VCaP (cell line): ENCODE measurements around the gene POLR3C.

ENCODE experiments used
- H3K27ac ChIP-seq: fragments of 450-650 bp; 2 replicates; pipeline ENCODE4 v1.5.1; 2017
- CTCF ChIP-seq: fragments of 450-650 bp; conservative IDR thresholded peaks from 2 replicates; pipeline ENCODE4 v1.5.1; 2017; ENCODE audit warnings: mild to moderate bottlenecking, moderate library complexity

Gene POLR3C

DNA sequence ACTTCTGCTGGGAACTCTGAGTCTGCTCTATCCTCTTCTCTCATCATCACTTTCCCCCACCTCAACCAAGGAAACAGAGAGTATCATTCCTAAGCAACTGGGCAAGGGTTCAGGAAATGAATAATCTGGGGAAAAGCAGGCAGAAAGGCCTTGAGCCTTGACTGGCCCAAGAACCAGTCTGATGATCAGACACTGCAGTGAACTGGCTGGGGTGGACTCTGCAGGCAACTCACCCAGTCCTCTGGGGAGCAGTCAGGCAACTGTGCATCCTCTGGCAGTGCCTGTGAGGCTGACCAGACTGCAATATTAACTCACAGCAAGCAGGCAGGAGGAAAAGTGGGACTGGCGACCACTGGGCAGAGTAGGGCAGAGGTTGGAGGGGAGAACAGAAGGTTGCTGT, 60.7 kb downstream of the POLR3C start:
- no peak overlapping the region for H3K27ac ChIP-seq
- TF ChIP-seq CTCF, result no peak

GRCh38 chr1:145885738-145886287, 61.8 kb downstream of the POLR3C start, which contains the start of gene ANKRD35:
Gene ANKRD35, minus strand, starts transcription at chr1:145885866. Its CDS starts 108 bp downstream, at chr1:145885758.
- H3K27ac ChIP-seq, result no peak within 1 kb of the TSS
- no peak for TF ChIP-seq CTCF

DNA sequence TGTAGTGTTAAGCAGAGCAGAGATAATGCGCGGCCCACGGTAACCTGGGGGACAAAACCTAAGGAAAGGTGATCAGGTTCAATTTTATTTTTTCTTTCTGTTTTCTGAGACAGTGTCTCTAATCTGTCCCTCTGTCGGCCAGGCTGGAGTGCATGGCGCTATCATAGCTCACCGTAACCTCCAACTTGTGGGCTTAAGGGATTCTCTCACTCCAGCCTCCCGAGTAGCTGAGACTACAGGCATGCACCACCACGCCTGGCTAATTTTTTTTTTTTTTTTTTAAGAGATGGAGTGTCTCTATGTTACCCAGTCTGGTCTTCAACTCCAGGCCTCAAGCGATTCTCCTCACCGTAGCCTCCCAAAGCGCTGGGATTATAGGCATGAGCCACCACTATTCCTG, 62.4 kb downstream of the POLR3C start:
- TF ChIP-seq CTCF, result no peak
- no peak overlapping the region for H3K27ac ChIP-seq

- no peak for TF ChIP-seq CTCF
- no peak overlapping the region for H3K27ac ChIP-seq
Observed at GRCh38 chr1:145886816-145887215, 62.8 kb downstream of the POLR3C start.

DNA sequence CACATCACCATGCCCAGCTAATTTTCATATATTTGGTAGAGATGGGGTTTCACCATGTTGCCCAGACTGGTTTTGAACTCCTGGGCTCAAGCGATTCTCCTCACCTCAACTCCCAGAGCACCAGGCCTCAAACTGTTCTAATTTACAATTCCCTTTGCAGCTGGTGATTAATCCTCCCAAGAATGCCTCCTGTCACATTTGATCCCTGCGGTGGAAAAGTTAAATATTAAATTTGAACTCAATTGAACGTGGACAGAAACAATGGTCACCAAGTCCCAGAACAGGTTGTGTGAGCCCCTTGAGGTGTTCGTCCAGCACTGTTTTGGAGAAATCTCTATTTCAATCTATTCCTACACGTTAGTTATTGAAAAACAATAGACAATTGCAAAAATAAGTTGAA, 63.6 kb downstream of the POLR3C start:
- no peak for TF ChIP-seq CTCF
- H3K27ac ChIP-seq, result no peak overlapping the region

DNA sequence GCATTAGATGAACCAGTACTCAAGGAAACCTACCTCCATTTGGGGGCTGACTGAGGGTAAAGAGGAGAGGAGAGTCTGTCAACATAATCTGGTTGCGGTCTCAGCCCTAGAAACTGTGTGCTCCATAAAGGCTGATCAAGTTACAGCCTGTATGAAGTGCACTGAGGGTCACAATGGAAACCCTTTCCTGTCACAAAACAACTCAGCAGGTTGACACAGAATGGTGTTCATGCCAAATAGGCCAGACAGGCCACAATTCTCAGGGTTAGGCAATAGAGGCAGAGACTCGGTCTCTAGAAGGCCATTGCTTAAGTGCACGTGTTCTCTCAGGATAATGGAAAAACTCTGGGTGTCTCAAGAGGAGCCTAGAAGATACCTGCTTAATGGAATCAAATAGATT, 65.7 kb downstream of the POLR3C start:
- no peak for TF ChIP-seq CTCF
- peak overlapping the region; percentile 96 for H3K27ac ChIP-seq

DNA sequence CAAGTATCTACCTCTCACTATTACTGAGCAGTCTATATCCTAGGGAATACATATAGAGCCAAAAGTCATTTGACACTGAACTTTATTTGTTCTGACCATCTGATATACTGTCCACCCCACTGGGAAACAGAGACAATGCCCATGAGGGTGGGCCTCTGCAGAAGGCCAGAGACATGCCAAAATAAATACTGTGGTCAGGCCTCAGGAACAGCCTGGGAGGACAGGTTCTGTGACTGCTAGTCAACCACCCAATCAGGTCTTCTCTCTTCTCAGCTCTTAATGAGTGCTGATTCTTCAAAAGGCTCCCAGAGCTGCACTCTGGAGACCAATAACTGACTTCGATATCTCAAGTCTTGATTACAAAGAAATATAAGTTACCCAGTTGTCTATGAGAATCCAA, 67.1 kb downstream of the POLR3C start:
- TF ChIP-seq CTCF, result no peak
- H3K27ac ChIP-seq, result peak overlapping the region; percentile 96
